GM19023 (cell line): Measurements from ENCODE around the gene KTI12.
A peak's percentile ranks its signal among the peaks of the same experiment; 100 is the strongest.
"Not testable (repeated sequence)": the region's sequence is repeated elsewhere in the genome, so short reads cannot be mapped to it uniquely, and the experiment has no call there.

ENCODE experiments used
- ATAC-seq: cut with Tn5 transposase; IDR thresholded peaks from one replicate; pipeline ENCODE4 v1.9.1; 2021; ENCODE audit warnings: mild to moderate bottlenecking, moderate library complexity; ENCODE audit not compliant: unreplicated experiment

Gene KTI12

GRCh38 chr1:52033190-52034049 is at the start of gene KTI12:
KTI12 (minus strand) TSS chr1:52033810; CDS start chr1:52033761, 49 bp downstream.
- ATAC-seq, result peak; percentile 85

GRCh38 chr1:52080014-52080415 is 46.4 kb upstream of the KTI12 start:
- ATAC-seq, result no peak

- not testable (repeated sequence) for ATAC-seq
Measured at GRCh38 chr1:52077277-52077676, 43.7 kb upstream of the KTI12 start.

- ATAC-seq, result no peak
Measured at GRCh38 chr1:52072291-52072690, 38.7 kb upstream of the KTI12 start.

DNA sequence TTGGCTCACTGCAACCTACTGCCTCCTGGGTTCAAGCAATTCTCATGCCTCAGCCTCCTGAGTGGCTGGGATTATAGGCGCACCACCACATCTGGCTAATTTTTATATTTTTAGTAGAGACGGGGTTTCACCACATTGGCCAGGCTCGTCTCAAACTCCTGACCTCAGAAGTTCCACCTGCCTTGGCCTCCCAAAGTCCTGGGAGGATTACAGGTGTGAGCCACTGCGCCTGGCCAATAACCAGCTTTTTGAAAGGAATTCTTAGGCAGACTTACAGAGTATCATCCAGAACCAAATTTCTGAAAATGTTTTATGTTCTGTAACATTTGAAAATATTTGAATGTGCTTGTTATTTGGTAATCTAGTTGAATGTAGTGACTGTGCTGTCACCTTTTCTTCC is 37.1 kb upstream of the KTI12 start:
- ATAC-seq, result no peak

- no peak for ATAC-seq
Measured at GRCh38 chr1:52063192-52063591, 29.6 kb upstream of the KTI12 start.

DNA sequence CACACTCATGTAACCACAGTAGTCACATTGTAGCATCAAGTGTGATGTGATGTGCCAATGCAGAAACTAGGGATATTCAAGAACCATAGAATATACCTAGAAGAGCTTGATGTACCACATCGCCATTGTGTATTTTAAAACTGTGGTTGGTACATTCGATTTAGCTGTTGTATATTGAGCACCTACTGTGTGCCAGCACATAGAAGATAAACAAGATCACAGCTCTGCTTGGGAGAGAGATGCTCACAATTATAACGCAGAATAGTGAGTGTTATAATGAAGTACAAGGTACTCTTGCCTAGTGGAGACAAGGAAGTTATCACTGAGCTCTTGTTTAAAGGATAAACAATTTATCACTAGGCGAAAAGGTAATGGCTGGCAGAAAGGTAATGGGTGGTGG is 27.2 kb upstream of the KTI12 start:
- ATAC-seq, result no peak

DNA sequence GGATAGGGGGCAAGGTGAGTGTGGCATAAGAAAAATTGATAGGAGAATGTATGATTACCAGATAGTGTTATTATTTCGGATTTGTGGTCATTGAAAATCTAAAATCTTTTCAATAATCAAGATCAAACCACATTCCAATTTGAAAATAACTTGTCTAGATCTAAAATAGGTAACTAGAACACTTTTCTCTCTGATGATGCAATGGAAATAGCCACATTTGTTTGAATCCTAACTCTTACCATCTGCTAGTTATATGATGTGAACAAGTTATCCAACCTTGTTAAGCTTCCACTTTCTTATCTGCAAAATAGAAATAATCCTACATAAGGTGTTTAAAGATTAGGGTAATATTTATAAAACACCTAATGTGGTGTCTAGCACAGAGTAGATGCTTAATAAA is 26.3 kb upstream of the KTI12 start:
- ATAC-seq, result no peak

DNA sequence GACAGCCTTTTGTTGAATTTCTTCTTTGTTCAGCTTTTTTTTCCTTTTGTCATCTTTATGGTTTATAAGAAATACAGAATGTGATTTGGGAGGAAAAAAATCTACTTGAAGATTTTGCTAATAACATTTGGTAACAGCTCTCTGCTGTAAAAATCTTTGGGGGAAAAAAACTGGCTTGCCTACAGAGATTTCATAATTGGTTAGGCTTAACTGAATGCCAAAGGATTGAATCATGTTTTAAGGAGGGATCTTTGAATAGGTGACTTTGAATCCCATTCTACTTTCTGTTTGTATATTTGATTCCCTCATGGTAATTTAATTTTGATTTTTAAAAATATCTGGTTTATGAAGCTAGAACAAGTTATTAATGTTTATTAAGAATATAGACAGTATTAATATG is 25.7 kb upstream of the KTI12 start:
- ATAC-seq, result no peak

DNA sequence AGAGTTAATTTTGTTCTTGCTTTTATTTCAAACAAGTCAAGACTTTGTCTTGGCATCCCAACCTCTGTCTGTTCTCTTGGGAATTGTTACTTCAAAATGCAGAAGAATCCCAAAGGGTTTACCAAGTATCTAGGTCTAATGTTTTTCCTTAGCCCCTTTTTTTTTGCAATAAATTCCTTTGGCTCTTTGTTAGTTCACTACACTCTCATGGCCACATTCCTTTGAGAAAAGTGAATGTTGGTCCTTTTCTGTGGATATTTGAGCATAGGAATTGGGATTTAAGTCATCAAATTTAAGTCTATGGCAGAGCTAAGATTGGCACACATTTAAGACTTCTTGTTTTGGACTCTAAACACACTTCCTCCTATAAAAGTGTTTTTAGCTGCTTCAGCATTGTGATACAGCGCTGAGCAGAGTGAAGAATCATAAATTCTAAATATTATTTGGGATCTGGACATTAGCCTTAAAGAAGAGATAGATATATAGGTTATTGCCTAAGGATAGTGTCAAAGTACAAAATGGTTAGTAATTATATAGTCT is 24.3 kb upstream of the KTI12 start:
- ATAC-seq, result no peak

DNA sequence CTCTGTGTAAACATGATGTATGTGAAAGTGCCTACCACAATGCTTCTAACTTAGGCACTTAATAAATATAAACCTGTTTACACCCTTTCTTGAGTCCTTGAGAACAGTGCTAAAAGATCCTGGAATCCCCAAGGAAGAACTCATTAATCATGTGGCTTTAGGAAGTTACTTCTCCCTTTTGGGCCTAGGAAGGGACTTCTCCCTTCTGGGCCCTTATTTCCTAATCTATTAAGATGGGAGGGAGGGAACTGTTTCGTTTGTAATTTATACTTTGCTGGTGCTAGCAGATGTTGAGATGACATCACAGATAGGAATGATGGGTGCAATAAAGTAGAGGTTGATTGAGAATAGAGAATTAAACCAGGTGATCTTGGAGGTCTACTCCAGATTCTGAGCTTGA is 23.6 kb upstream of the KTI12 start:
- no peak for ATAC-seq

DNA sequence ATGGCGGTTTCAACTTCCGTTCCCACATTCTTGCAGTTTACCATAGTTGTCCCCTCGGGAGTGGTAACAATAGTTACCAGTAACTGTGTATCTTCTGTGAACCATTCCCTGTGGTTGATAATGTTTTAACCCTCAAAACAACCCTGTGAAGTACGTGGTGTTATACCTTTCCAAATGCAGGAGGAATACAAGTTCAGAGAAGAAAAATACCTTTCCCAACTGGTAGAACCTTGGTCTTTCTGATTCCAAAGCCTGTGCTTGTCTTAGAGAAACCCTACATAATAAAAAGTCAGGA is 23.3 kb upstream of the KTI12 start:
- ATAC-seq, result no peak

- peak; percentile 87 for ATAC-seq
Measured at GRCh38 chr1:52056163-52056936, 22.7 kb upstream of the KTI12 start, which contains the start of gene BTF3L4. BTF3L4 (plus strand) TSS chr1:52056295; CDS start chr1:52059848, 3,553 bp downstream.

- no peak for ATAC-seq
Measured at GRCh38 chr1:52055866-52056162, 22.2 kb upstream of the KTI12 start.

GRCh38 chr1:52055066-52055865 is 21.7 kb upstream of the KTI12 start, which contains the start of gene TXNDC12:
TXNDC12 (minus strand) TSS chr1:52055191; CDS start chr1:52055096, 95 bp downstream.
- ATAC-seq, result peak; percentile 45

DNA sequence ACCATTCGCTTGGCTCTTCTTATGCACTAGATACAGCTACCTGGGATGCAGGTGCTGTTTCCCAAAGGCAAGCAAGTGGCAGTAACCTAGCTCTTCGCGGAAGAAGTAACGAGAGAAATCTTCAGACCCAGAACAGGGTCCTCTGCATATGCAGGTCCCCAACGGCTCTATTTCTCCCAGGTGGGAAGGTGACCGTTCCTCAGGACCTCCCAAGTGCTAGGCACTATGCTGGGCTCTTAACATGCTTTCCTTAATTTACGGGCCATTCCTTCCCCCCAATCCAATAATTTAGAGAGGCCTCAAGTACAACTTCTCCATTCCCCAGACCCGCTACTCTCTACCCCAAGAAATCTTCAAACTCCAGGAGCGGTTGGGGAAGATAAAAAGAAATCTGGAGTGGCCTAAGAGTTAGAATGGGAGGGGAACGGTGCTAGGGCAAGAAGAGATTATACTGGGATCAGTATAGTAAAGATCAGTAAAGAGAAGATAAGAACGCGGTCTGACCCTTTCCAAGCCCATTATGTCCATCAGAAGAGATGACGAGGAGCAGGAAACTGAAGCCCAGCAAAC is 21.0 kb upstream of the KTI12 start:
- no peak for ATAC-seq

GRCh38 chr1:52053862-52054261 is 20.3 kb upstream of the KTI12 start:
- ATAC-seq, result no peak

GRCh38 chr1:52049337-52049736 is 15.7 kb upstream of the KTI12 start:
- not testable (repeated sequence) for ATAC-seq

- ATAC-seq, result not testable (repeated sequence)
Measured at GRCh38 chr1:52045666-52046195, 12.1 kb upstream of the KTI12 start.

DNA sequence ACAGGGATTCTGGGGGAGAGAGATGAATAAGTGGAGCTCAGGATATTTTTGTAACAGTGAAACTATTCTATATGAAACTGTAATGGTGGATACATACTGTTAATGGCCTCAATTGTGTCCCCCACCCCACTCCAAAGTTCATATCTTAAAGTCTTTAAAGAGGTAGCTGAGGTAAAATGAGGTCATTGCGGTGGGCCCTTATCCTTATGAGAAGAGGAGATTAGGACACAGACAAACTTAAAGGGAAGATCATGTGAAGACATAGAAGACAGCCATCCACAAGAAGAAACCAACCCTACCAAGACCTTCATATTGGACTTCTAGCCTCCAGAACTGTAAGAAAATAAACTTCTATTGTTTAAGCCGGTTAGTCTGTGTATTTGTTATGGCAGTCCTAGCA is 11.6 kb upstream of the KTI12 start:
- ATAC-seq, result no peak
